Natural killer cell (primary cell): Measurements from ENCODE around the gene SLC25A41. TPM values are rescaled to one million over a fixed set of nuclear protein-coding genes. Genes with fewer than 3 reads are reported as not detected.
"Not testable (repeated sequence)": the region's sequence is repeated elsewhere in the genome, so short reads cannot be mapped to it uniquely, and the experiment has no call there.

ENCODE experiments used
- ATAC-seq, 3 donors: fragments of 150-1000 bp in 2 of 3; fragments of 200-7000 bp in 1 of 3; cut with Tn5 transposase; 1 replicate in 1 of 3; 2 replicates in 2 of 3; pipeline ENCODE4 v1.10.0; 2021; ENCODE audit warnings: mild to moderate bottlenecking in 2 of 3, moderate library complexity in 2 of 3
- DNase-seq, 2 donors: peaks; one replicate each; pipeline versions ENCODE4 v3.0.0 to v3.0.0-alpha.2; 2013 to 2021; ENCODE audit warnings: mixed read lengths in 1 of 2
- H3K27ac ChIP-seq: one replicate; pipeline ENCODE4 v1.5.1; 2013; ENCODE audit warnings: mild to moderate bottlenecking, low read length
- H3K27me3 ChIP-seq: one replicate; pipeline ENCODE4 v1.6.1; 2013; ENCODE audit warnings: low read length; ENCODE audit not compliant: control insufficient read depth, insufficient read depth
- H3K36me3 ChIP-seq: one replicate; pipeline ENCODE4 v1.6.1; 2013; ENCODE audit warnings: low read length; ENCODE audit not compliant: control insufficient read depth, insufficient read depth
- H3K4me1 ChIP-seq: one replicate; pipeline ENCODE4 v1.6.1; 2013; ENCODE audit warnings: low read length; ENCODE audit not compliant: control insufficient read depth, insufficient read depth
- H3K4me3 ChIP-seq: one replicate; pipeline ENCODE4 v1.5.1; 2013; ENCODE audit warnings: low read length
- H3K9me3 ChIP-seq: one replicate; pipeline ENCODE4 v1.6.1; 2013; ENCODE audit warnings: low read length; ENCODE audit not compliant: control insufficient read depth, insufficient read depth
- H3K27ac Mint-ChIP-seq, 2 donors: one replicate each; pipeline ENCODE4 v1.8.0; 2022; ENCODE audit warnings: mild to moderate bottlenecking in 2 of 2, mixed read lengths in 2 of 2, moderate library complexity in 1 of 2
- H3K27me3 Mint-ChIP-seq, 2 donors: one replicate each; pipeline ENCODE4 v1.8.0; 2022; ENCODE audit warnings: low read depth in 2 of 2, mixed read lengths in 2 of 2
- H3K36me3 Mint-ChIP-seq: one replicate; pipeline ENCODE4 v1.8.0; 2022; ENCODE audit warnings: mixed read lengths
- H3K4me1 Mint-ChIP-seq, 2 donors: one replicate each; pipeline ENCODE4 v1.8.0; 2022; ENCODE audit warnings: mixed read lengths in 2 of 2
- H3K4me3 Mint-ChIP-seq: one replicate; pipeline ENCODE4 v1.8.0; 2022; ENCODE audit warnings: mild to moderate bottlenecking, moderate library complexity, mixed read lengths
- H3K9me3 Mint-ChIP-seq, 2 donors: one replicate each; pipeline ENCODE4 v1.8.0; 2022; ENCODE audit warnings: mixed read lengths in 2 of 2
- WGBS: methylation state at CpG from one replicate; pipeline ENCODE4 v1.1.7; 2013; ENCODE audit warnings: missing lambda C conversion rate; ENCODE audit not compliant: insufficient coverage; 5-methylcytosine and 5-hydroxymethylcytosine counted together
- intact Hi-C: fragments of 100-400 bp; cut with micrococcal nuclease; formaldehyde crosslinking; loops from one replicate; pipeline ENCODE4 v1.14.2; 2022
- total RNA-seq, 4 donors: library from RNA; stranded (reverse); fragments of 120-200 nt in 1 of 4; gene quantifications; one replicate each; pipeline versions ENCODE4 v1.2.3 to v1.2.4, GENCODE V29; 2013 to 2022
- TF ChIP-seq, protein P1 (sequence below): fragments of 200-600 bp; IDR thresholded peaks from one replicate; pipeline ENCODE4 v1.8.0; 2022; ENCODE audit warnings: antibody characterized with exemption

Gene SLC25A41
- total RNA-seq, 3 donors from 2014 or later (not counting 1 experiment from before 2014, with no cell fraction given) = not detected

DNA sequence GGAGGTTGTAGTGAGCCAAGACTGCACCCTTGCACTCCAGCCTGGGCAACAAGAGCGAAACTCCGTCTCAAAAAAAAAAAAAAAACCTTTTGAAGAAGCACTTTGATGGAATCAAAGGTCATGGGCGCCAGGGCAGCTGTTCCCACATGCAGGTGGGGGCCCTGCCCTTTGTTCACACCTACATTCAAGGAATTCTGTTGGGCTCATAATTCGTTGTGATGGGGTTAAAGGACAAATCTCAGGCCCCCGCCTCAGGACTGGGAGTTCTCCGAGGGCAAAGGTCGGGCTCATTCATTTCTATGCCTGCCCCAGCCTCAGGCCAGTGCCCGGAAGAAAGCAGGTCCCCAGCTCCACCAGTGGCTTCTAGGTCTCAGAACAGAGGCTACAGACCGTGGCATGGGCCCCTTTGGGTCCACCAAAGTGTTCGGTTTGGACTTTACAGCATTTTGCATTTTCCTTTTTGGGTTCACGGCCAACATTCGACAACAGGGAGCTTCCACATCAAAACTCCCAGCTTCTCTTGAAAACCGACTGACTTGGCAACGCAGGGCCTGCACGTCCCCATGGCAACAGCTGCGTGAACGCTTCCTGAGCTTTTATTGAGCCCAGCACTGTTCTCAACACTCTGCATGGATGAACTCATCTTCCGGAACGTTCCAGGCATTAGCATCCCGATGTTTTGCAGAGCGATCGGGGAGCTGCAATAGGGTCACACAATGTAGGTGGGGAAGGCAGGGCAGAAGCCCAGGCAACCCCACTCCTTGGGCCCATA lies 30.5 kb downstream of the SLC25A41 start:
- no peak for ATAC-seq
- Mint-ChIP-seq H3K36me3 (no peaks in the 10 kb centered on the region), H3K4me3 (no peak overlapping the region), H3K27ac (no peak overlapping the region), H3K4me1 (no peaks in the 10 kb centered on the region), H3K27me3 (no peaks in the 10 kb centered on the region), H3K9me3 (no peaks in the 10 kb centered on the region)
- TF ChIP-seq, protein P1, sequence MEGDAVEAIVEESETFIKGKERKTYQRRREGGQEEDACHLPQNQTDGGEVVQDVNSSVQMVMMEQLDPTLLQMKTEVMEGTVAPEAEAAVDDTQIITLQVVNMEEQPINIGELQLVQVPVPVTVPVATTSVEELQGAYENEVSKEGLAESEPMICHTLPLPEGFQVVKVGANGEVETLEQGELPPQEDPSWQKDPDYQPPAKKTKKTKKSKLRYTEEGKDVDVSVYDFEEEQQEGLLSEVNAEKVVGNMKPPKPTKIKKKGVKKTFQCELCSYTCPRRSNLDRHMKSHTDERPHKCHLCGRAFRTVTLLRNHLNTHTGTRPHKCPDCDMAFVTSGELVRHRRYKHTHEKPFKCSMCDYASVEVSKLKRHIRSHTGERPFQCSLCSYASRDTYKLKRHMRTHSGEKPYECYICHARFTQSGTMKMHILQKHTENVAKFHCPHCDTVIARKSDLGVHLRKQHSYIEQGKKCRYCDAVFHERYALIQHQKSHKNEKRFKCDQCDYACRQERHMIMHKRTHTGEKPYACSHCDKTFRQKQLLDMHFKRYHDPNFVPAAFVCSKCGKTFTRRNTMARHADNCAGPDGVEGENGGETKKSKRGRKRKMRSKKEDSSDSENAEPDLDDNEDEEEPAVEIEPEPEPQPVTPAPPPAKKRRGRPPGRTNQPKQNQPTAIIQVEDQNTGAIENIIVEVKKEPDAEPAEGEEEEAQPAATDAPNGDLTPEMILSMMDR = no peak
- Histone ChIP-seq H3K27ac (no peak overlapping the region), H3K36me3 (no peaks in the 10 kb centered on the region), H3K4me1 (no peaks in the 10 kb centered on the region), H3K27me3 (no peaks in the 10 kb centered on the region), H3K4me3 (no peak overlapping the region), H3K9me3 (no peaks in the 10 kb centered on the region)
- intact Hi-C loops = no loop called here
- WGBS = 84% methylated on average over 22 of the region's 22 CpGs
- DNase-seq = no peak

DNA sequence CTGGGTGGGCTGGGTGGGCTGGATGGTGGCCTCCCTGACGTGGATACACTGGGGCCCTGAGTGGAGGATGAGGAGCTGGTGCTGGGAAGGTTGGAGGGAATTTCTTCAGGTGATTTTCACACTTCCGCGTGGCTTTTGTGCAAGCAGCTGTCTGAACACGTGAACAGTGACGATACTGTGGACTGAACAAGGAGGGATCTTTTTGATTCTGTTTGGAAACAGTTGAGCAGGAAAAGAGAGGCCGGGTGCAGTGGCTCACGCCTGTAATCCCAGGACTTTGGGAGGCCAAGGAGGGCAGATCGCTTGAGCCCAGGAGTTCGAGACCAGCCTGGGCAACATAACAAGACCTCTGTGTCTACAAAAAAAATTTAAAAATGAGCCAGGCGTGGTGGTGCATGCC lies 31.5 kb downstream of the SLC25A41 start:
- H3K36me3 Mint-ChIP-seq = no peaks in the 10 kb centered on the region
- no peaks in the 10 kb centered on the region for H3K4me1 Mint-ChIP-seq
- Histone ChIP-seq H3K9me3 (no peaks in the 10 kb centered on the region), H3K36me3 (no peaks in the 10 kb centered on the region), H3K27ac (no peak overlapping the region), H3K27me3 (no peaks in the 10 kb centered on the region), H3K4me3 (no peak overlapping the region), H3K4me1 (no peaks in the 10 kb centered on the region)
- H3K4me3 Mint-ChIP-seq = no peak overlapping the region
- DNase-seq = no peak
- TF ChIP-seq, protein P1 = no peak
- H3K9me3 Mint-ChIP-seq = no peaks in the 10 kb centered on the region
- no peak overlapping the region for H3K27ac Mint-ChIP-seq
- intact Hi-C loops = no loop called here
- no peaks in the 10 kb centered on the region for H3K27me3 Mint-ChIP-seq
- 81% methylated on average over 10 of the region's 10 CpGs for WGBS
- no peak for ATAC-seq

DNA sequence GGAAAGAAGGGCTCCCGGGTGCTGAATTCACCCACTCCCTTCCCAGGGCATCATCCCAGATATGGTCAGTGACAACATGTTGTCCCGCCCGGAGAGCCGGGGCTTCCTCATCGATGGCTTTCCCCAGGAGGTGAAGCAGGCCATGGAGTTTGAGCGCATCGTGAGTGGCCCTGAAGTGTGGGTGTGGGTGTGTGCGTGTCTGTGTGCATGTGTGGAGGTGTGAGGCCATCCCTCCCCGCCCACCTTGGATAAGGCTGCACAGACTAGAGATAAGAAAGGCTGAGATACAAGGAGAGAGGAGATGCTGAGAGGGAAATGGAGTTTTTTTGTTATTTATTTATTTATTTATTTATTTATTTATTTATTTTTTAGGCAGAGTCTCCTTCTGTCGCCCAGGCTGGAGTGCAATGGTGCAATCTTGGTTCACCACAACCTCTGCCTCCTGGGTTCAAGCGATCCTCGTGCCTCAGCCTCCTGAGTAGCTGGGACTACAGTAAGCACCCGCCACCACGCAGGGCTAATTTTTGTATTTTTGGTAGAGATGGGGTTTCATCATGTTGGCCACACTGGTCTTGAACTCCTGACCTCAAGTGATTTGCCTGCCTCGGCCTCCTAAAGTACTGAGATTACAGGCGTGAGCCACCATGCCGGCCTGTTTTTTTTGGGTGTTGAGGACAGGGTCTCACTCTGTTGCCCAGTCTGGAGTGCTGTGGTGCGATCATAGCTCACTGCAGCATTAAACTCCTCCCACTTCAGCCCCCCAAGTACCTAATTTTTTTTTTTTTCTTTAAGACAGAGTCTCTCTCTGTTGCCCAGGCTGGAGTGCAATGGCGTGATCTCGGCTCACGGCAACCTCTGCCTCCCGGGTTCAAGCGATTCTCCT lies 33.3 kb downstream of the SLC25A41 start:
- H3K4me3 ChIP-seq, H3K4me1 ChIP-seq, ATAC-seq, H3K9me3 Mint-ChIP-seq, H3K4me1 Mint-ChIP-seq, H3K27ac ChIP-seq, intact Hi-C loops, DNase-seq, H3K4me3 Mint-ChIP-seq, H3K27me3 Mint-ChIP-seq, H3K36me3 Mint-ChIP-seq, H3K9me3 ChIP-seq, H3K27me3 ChIP-seq, H3K27ac Mint-ChIP-seq, H3K36me3 ChIP-seq: not testable (repeated sequence)
- WGBS = 87% methylated on average over 20 of the region's 23 CpGs

DNA sequence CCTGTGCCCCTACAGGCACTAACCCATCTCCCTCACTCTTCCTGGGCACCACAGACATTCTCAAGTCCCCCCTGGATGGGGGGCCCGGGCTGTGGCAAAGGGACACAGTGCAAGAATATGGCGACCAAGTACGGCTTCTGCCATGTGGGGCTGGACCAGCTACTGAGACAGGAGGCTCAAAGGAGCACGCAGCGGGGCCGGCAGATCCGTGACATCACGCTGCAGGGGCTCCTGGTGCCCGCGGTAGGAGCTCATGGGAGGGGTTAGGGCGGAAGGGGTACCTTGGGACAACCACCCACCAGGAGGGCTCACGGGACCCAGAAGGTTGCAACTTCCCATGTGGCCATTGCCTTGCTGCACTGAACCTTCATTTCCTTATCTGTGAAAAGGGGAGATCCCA lies 37.3 kb downstream of the SLC25A41 start:
- intact Hi-C loops = no loop called here
- Histone ChIP-seq H3K4me3 (no peak overlapping the region), H3K36me3 (no peaks in the 10 kb centered on the region), H3K9me3 (no peaks in the 10 kb centered on the region), H3K4me1 (peaks cover 18% of the 10 kb centered on the region), H3K27ac (no peak overlapping the region), H3K27me3 (no peaks in the 10 kb centered on the region)
- no peak overlapping the region for H3K4me3 Mint-ChIP-seq
- no peaks in the 10 kb centered on the region for H3K36me3 Mint-ChIP-seq
- no peak overlapping the region for H3K27ac Mint-ChIP-seq
- no peaks in the 10 kb centered on the region for H3K27me3 Mint-ChIP-seq
- H3K9me3 Mint-ChIP-seq = no peaks in the 10 kb centered on the region
- TF ChIP-seq, protein P1 = no peak
- ATAC-seq = no peak
- 95% methylated on average over 12 of the region's 12 CpGs for WGBS
- peaks cover 22 to 25% of the 10 kb centered on the region in 2 donors for H3K4me1 Mint-ChIP-seq
- DNase-seq = no peak
